CD14-positive monocyte (primary cell): Measurements from ENCODE around the gene CSKMT. TPM values are rescaled to one million over a fixed set of nuclear protein-coding genes. Genes with fewer than 3 reads are reported as not detected.

Experiments
- DNase-seq, 3 donors: peaks; one replicate each; pipeline ENCODE4 v3.0.0-alpha.2; 2011 to 2022
- H2AFZ ChIP-seq: 2 replicates; pipeline ENCODE4 v1.6.0; 2012; ENCODE audit warnings: mild to moderate bottlenecking, low read depth, low read length, inconsistent platforms; ENCODE audit not compliant: insufficient read depth, poor library complexity, severe bottlenecking
- H3K27ac ChIP-seq, 2 donors: 1 replicate in 1 of 2; 2 replicates in 1 of 2; pipeline ENCODE4 v1.5.1; 2012 to 2013; ENCODE audit warnings: low read length in 2 of 2, control low read depth in 1 of 2, inconsistent platforms in 1 of 2, low read depth in 1 of 2, mild to moderate bottlenecking in 1 of 2
- H3K27me3 ChIP-seq, 2 donors: one replicate each; pipeline versions ENCODE4 v1.6.0 to v1.6.1; 2011 to 2013; ENCODE audit warnings: low read length in 2 of 2; ENCODE audit not compliant: control insufficient read depth in 2 of 2, insufficient read depth in 2 of 2
- H3K36me3 ChIP-seq, 2 donors: replicated peaks in 1 of 2; 1 replicate in 1 of 2; 2 replicates in 1 of 2; pipeline versions ENCODE4 v1.5.1 to v1.6.1; 2012 to 2013; ENCODE audit warnings: low read length in 2 of 2, control low read depth in 1 of 2, inconsistent platforms in 1 of 2, mild to moderate bottlenecking in 1 of 2; ENCODE audit not compliant: insufficient read depth in 2 of 2, control insufficient read depth in 1 of 2
- H3K4me1 ChIP-seq, 2 donors: 1 replicate in 1 of 2; 2 replicates in 1 of 2; pipeline versions ENCODE4 v1.5.1 to v1.6.1; 2012 to 2013; ENCODE audit warnings: low read length in 2 of 2, control low read depth in 1 of 2, inconsistent platforms in 1 of 2, mild to moderate bottlenecking in 1 of 2, moderate library complexity in 1 of 2; ENCODE audit not compliant: insufficient read depth in 2 of 2, control insufficient read depth in 1 of 2
- H3K4me2 ChIP-seq: replicated peaks from 2 replicates; pipeline ENCODE3; 2012; ENCODE audit warnings: low read length, moderate library complexity, mild to moderate bottlenecking; ENCODE audit not compliant: poor library complexity, severe bottlenecking; ENCODE audit errors: extremely low read depth
- H3K4me3 ChIP-seq, 3 experiments: fragments of 200-600 bp in 1 of 3; sonication (generic) in 1 of 3; replicated peaks in 1 of 3; 1 replicate in 2 of 3; 2 replicates in 1 of 3; pipeline ENCODE4 v1.5.1; 2011 to 2013; ENCODE audit warnings: low read length in 3 of 3, mild to moderate bottlenecking in 3 of 3, control low read depth in 2 of 3, low read depth in 2 of 3, inconsistent platforms in 1 of 3, moderate library complexity in 1 of 3
- H3K79me2 ChIP-seq: 2 replicates; pipeline ENCODE4 v1.6.0; 2012; ENCODE audit warnings: mild to moderate bottlenecking, control low read depth, inconsistent platforms, low read length, moderate library complexity; ENCODE audit not compliant: insufficient read depth
- H3K9ac ChIP-seq: 2 replicates; pipeline ENCODE4 v1.6.0; 2017; ENCODE audit warnings: low read length, mild to moderate bottlenecking; ENCODE audit not compliant: insufficient read depth, poor library complexity, severe bottlenecking
- H3K9me3 ChIP-seq, 2 donors: replicated peaks in 1 of 2; 1 replicate in 1 of 2; 2 replicates in 1 of 2; pipeline versions ENCODE4 v1.5.1 to v1.6.1; 2012 to 2013; ENCODE audit warnings: low read length in 2 of 2, control low read depth in 1 of 2; ENCODE audit not compliant: control insufficient read depth in 1 of 2, insufficient read depth in 1 of 2
- H4K20me1 ChIP-seq: 2 replicates; pipeline ENCODE4 v1.6.0; 2012; ENCODE audit warnings: mild to moderate bottlenecking, low read length, control low read depth, moderate library complexity; ENCODE audit not compliant: insufficient read depth
- H3K27ac Mint-ChIP-seq, 7 donors: one replicate each; pipeline ENCODE4 v1.8.0; 2020; ENCODE audit warnings: mild to moderate bottlenecking in 7 of 7, mixed read lengths in 7 of 7, moderate library complexity in 6 of 7, inconsistent platforms in 2 of 7
- H3K27me3 Mint-ChIP-seq, 3 donors: one replicate each; pipeline ENCODE4 v1.8.0; 2021 to 2022; ENCODE audit warnings: low read depth in 3 of 3, mild to moderate bottlenecking in 3 of 3, mixed read lengths in 3 of 3, moderate library complexity in 3 of 3, inconsistent platforms in 1 of 3
- H3K36me3 Mint-ChIP-seq, 2 donors: one replicate each; pipeline ENCODE4 v1.8.0; 2020; ENCODE audit warnings: mixed read lengths in 2 of 2, inconsistent platforms in 1 of 2, mild to moderate bottlenecking in 1 of 2
- H3K4me1 Mint-ChIP-seq: one replicate; pipeline ENCODE4 v1.8.0; 2020; ENCODE audit warnings: mild to moderate bottlenecking, mixed read lengths
- H3K4me3 Mint-ChIP-seq, 2 donors: one replicate each; pipeline ENCODE4 v1.8.0; 2020; ENCODE audit warnings: mild to moderate bottlenecking in 2 of 2, mixed read lengths in 2 of 2, moderate library complexity in 1 of 2
- H3K9me3 Mint-ChIP-seq, 7 donors: one replicate each; pipeline ENCODE4 v1.8.0; 2020 to 2022; ENCODE audit warnings: mixed read lengths in 7 of 7, mild to moderate bottlenecking in 6 of 7, moderate library complexity in 6 of 7, inconsistent platforms in 2 of 7
- WGBS: methylation state at CpG from one replicate; pipeline ENCODE4 v1.1.5; 2013; ENCODE audit warnings: missing lambda C conversion rate; ENCODE audit not compliant: insufficient coverage; 5-methylcytosine and 5-hydroxymethylcytosine counted together
- intact Hi-C, 2 donors: fragments of 100-400 bp; cut with micrococcal nuclease; formaldehyde crosslinking; loops; one replicate each; pipeline versions ENCODE4 v1.15.0 to v1.15.1; 2023
- polyA plus RNA-seq, 3 donors: library from polyadenylated mRNA; depleted of rRNA in 1 of 3; unstranded in 2 of 3; stranded (reverse) in 1 of 3; fragments of 300-500 nt in 2 of 3; fragments of >200 nt in 1 of 3; fragmentation: Illumina TruSeq in 2 of 3; gene quantifications; 1 replicate in 2 of 3; 2 replicates in 1 of 3; pipeline ENCODE4 v1.2.3, GENCODE V29; 2012 to 2021
- TF ChIP-seq, protein P1 (sequence below): fragments of 200-600 bp; IDR thresholded peaks from one replicate; pipeline ENCODE4 v1.8.0; 2022; ENCODE audit warnings: antibody characterized with exemption, mild to moderate bottlenecking

CSKMT gene
- polyA plus RNA-seq, 3 donors: 0.73 to 4.9 (median 1.4) TPM

DNA sequence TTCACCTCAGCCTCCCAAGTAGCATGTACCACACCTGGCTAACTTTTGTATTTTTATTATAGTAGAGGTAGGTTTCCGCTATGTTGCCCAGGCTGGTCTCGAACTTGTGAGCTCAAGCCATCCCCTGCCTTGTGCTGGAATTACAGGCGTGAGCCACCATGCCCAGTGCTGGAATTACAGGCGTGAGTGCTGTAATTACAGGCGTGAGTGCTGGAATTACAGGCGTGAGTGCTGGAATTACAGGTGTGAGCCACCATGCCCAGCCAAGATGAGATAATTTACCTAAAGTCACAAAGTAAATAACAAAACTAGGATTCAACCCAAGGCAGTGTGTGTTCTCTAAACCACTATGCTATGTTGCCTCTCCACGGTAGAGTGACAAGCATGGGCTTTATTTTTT lies 17.4 kb downstream of the CSKMT start:
- H3K27me3 Mint-ChIP-seq: peaks cover 10 to 16% (median 13%) of the 10 kb centered on the region in 3 donors
- TF ChIP-seq, protein P1, sequence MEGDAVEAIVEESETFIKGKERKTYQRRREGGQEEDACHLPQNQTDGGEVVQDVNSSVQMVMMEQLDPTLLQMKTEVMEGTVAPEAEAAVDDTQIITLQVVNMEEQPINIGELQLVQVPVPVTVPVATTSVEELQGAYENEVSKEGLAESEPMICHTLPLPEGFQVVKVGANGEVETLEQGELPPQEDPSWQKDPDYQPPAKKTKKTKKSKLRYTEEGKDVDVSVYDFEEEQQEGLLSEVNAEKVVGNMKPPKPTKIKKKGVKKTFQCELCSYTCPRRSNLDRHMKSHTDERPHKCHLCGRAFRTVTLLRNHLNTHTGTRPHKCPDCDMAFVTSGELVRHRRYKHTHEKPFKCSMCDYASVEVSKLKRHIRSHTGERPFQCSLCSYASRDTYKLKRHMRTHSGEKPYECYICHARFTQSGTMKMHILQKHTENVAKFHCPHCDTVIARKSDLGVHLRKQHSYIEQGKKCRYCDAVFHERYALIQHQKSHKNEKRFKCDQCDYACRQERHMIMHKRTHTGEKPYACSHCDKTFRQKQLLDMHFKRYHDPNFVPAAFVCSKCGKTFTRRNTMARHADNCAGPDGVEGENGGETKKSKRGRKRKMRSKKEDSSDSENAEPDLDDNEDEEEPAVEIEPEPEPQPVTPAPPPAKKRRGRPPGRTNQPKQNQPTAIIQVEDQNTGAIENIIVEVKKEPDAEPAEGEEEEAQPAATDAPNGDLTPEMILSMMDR: no peak
- Histone ChIP-seq H3K4me2 (no peak overlapping the region), H3K9ac (no peak overlapping the region), H3K27ac (no peak overlapping the region), H3K4me3 (no peak overlapping the region), H3K9me3 (no peaks in the 10 kb centered on the region), H3K79me2 (peaks cover 15% of the 10 kb centered on the region), H4K20me1 (peaks cover 6% of the 10 kb centered on the region), H2AFZ (peak overlapping the region; percentile 13), H3K4me1 (peaks cover 13 to 18% of the 10 kb centered on the region in 2 donors), H3K27me3 (peaks cover 2 to 10% of the 10 kb centered on the region in 2 donors), H3K36me3 (peaks cover 5% of the 10 kb centered on the region in 2 donors)
- peak overlapping the region in 1 of 7 donors; percentile 80 for H3K27ac Mint-ChIP-seq
- 100% methylated on average over 2 of the region's 7 CpGs for WGBS
- H3K9me3 Mint-ChIP-seq: no peaks in the 10 kb centered on the region
- DNase-seq: no peak
- H3K36me3 Mint-ChIP-seq: peaks cover 6 to 8% of the 10 kb centered on the region in 2 donors
- no peak overlapping the region for H3K4me3 Mint-ChIP-seq
- peaks cover 18% of the 10 kb centered on the region for H3K4me1 Mint-ChIP-seq
- intact Hi-C loops: no loop called here

DNA sequence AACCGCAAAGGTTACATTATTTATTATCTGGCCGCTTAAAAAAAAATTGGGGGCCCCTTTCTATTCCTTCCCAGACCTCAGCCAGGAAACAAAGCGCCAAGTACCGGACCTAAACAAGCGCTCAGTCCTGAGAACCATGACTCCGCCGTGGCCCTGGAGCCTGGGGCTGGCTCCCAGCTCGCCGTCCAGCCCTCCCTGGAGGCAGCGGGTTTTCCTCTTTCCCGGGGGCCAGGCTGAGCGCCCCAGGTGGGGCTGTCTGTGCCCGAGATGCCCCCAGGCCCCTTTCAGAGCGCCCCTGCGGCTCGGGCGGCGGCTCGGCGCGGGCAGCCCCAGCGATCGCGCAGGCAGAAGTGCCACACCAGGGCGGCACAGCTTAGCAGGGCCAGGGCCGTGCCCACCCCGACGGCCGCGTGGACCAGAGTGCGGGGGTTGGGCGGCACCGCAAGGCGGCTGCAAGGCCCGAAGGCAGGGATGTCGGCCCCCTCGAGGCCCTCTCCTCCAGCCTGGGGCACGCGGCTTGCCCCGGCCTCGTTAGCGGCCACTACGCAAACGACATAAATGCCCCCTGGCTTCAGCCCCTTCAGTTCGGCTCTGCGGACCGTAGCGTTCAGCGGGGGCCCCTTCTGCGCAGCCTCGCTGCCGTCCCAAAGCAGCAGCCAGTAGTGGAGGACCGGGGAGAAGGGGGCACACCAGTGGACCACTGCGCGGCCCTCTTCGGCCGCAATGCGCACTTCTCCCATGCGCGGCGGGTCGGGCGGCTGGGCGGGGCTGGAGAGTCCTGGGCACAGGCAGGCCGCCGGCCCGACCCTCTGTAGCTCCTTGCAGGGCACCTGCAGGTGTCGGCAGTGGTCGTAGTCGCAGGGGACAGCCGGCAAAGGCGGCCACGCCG lies 22.6 kb downstream of the CSKMT start:
- peak overlapping the region; percentile 36 for H3K9ac ChIP-seq
- Mint-ChIP-seq H3K27me3 (peaks cover 26 to 32% (median 29%) of the 10 kb centered on the region in 3 donors), H3K9me3 (peaks cover 0 to 4% (median 0%) of the 10 kb centered on the region in 7 donors), H3K4me1 (peaks cover 5% of the 10 kb centered on the region), H3K4me3 (peak overlapping the region; percentile 53 to 80), H3K36me3 (peaks cover 37 to 39% of the 10 kb centered on the region in 2 donors), H3K27ac (no peak overlapping the region)
- TF ChIP-seq, protein P1: no peak
- H3K27ac ChIP-seq: no peak overlapping the region
- H3K4me3 ChIP-seq: no peak overlapping the region
- no peaks in the 10 kb centered on the region for H4K20me1 ChIP-seq
- peaks cover 9 to 26% of the 10 kb centered on the region in 2 donors for H3K27me3 ChIP-seq
- peaks cover 26 to 32% of the 10 kb centered on the region in 2 donors for H3K36me3 ChIP-seq
- no peaks in the 10 kb centered on the region for H3K9me3 ChIP-seq
- intact Hi-C loops: loop anchor here in 1 of 2 donors (5.0 kb wide), 1 partner anchor 290 kb away; no protein-coding TSS in a partner anchor
- H2AFZ ChIP-seq: peak overlapping the region; percentile 72
- no peaks in the 10 kb centered on the region for H3K79me2 ChIP-seq
- H3K4me1 ChIP-seq: peaks cover 5 to 8% of the 10 kb centered on the region in 2 donors
- no peak for DNase-seq
- H3K4me2 ChIP-seq: peak overlapping the region; percentile 58
- WGBS: 36% methylated on average over 73 of the region's 74 CpGs
